ENCODE measurements around the gene DNAJB9.

DNAJB9 gene

GRCh38 chr7:108557191-108557590 is 12.5 kb upstream of the DNAJB9 start:
- H3K4me3 ChIP-seq (ENCODE audit: low read depth, low read length), result no peak overlapping the region
- TF ChIP-seq CTCF (IDR thresholded peaks at IDR 0.05; ENCODE audit: low read depth, low read length), result no peak

GRCh38 chr7:108557617-108558016 is 12.1 kb upstream of the DNAJB9 start:
- no peak for TF ChIP-seq CTCF (IDR thresholded peaks at IDR 0.05; ENCODE audit: low read depth, low read length)
- H3K4me3 ChIP-seq (ENCODE audit: low read depth, low read length), result no peak overlapping the region

- no peak for TF ChIP-seq CTCF (IDR thresholded peaks at IDR 0.05; ENCODE audit: low read depth, low read length)
- H3K4me3 ChIP-seq (ENCODE audit: low read depth, low read length), result no peak overlapping the region
These were observed 10.4 kb upstream of the DNAJB9 start for GRCh38 chr7:108559253-108559652.

- TF ChIP-seq CTCF (IDR thresholded peaks at IDR 0.05; ENCODE audit: low read depth, low read length), result no peak
- H3K4me3 ChIP-seq (ENCODE audit: low read depth, low read length), result no peak overlapping the region
These were observed 8.5 kb upstream of the DNAJB9 start for GRCh38 chr7:108561047-108561619.

GRCh38 chr7:108565987-108566386 is 3.7 kb upstream of the DNAJB9 start:
- no peak for TF ChIP-seq CTCF (IDR thresholded peaks at IDR 0.05; ENCODE audit: low read depth, low read length)
- H3K4me3 ChIP-seq (ENCODE audit: low read depth, low read length), result no peak overlapping the region

- peak overlapping the region; percentile 77 for H3K4me3 ChIP-seq (ENCODE audit: low read depth, low read length)
- no peak for TF ChIP-seq CTCF (IDR thresholded peaks at IDR 0.05; ENCODE audit: low read depth, low read length)
These were observed 783 bp upstream of the DNAJB9 start for GRCh38 chr7:108568801-108569380.

- TF ChIP-seq CTCF (IDR thresholded peaks at IDR 0.05; ENCODE audit: low read depth, low read length), result no peak
These were observed 577 bp downstream of the DNAJB9 start for GRCh38 chr7:108570146-108570755.

More at GRCh38 chr7:108570146-108570755, 577 bp downstream of the DNAJB9 start:
- peak overlapping the region; percentile 77 for H3K4me3 ChIP-seq (ENCODE audit: low read depth, low read length)

Data from WI38 (cell line).